ENCODE results near the gene PSME3. TPM values are rescaled to one million over a fixed set of nuclear protein-coding genes. Genes with fewer than 3 reads are reported as not detected.

PSME3 gene
- total and polyA plus RNA-seq, 12 donors = 18.5 to 149 (median 79.9) TPM

- no peak overlapping the region for H3K27ac ChIP-seq
- TF ChIP-seq POLR2A (IDR thresholded peaks at IDR 0.05) (no peak), CTCF (IDR thresholded peaks at IDR 0.05) (no peak)
- H3K4me1 ChIP-seq (replicated peaks in 1 of 2) = peaks cover 7 to 13% of the 10 kb centered on the region in 2 donors
- H3K36me3 ChIP-seq (replicated peaks in 1 of 2) = peaks cover 0 to 92% of the 10 kb centered on the region in 2 donors
- WGBS, 4 donors = 80 to 96% (median 86%) methylated on average over 2 to 5 of the region's 5 CpGs
- no peak for DNase-seq
- intact Hi-C loops (cut with DNase I) = no loop called here
- no peaks in the 10 kb centered on the region for H3K9me3 ChIP-seq (replicated peaks in 1 of 3)
- H3K4me3 ChIP-seq = no peak overlapping the region
- H3K27me3 ChIP-seq = no peaks in the 10 kb centered on the region
Measured at GRCh38 chr17:42818379-42818778, 14.8 kb upstream of the PSME3 start.

- Histone ChIP-seq H3K36me3 (replicated peaks in 1 of 2) (peaks cover 0 to 76% of the 10 kb centered on the region in 2 donors), H3K27ac (no peak overlapping the region), H3K27me3 (no peaks in the 10 kb centered on the region), H3K9me3 (replicated peaks in 1 of 3) (no peaks in the 10 kb centered on the region), H3K4me3 (no peak overlapping the region), H3K4me1 (replicated peaks in 1 of 2) (peaks cover 10 to 21% of the 10 kb centered on the region in 2 donors)
- intact Hi-C loops (cut with DNase I) = loop anchor here (5.0 to 10.0 kb wide), 2 partner anchors 95 to 98 kb away; no protein-coding TSS in a partner anchor
- WGBS, 4 donors = 33 to 41% (median 35%) methylated on average over 2 of the region's 2 CpGs
- DNase-seq = peak in 5 of 7 donors; percentile 27 to 70 (median 61)
- TF ChIP-seq CTCF (IDR thresholded peaks at IDR 0.05) (peak; percentile 16 to 57 (median 38)), POLR2A (IDR thresholded peaks at IDR 0.05) (no peak)
Measured at GRCh38 chr17:42819939-42820535, 13.2 kb upstream of the PSME3 start.

- TF ChIP-seq CTCF (IDR thresholded peaks at IDR 0.05) (no peak), POLR2A (IDR thresholded peaks at IDR 0.05) (no peak)
- no peaks in the 10 kb centered on the region for H3K27me3 ChIP-seq
- H3K4me3 ChIP-seq = no peak overlapping the region
- H3K36me3 ChIP-seq (replicated peaks in 1 of 2) = peaks cover 0 to 64% of the 10 kb centered on the region in 2 donors
- WGBS, 4 donors = 72 to 85% (median 82%) methylated on average over 7 of the region's 7 CpGs
- peaks cover 10 to 21% of the 10 kb centered on the region in 2 donors for H3K4me1 ChIP-seq (replicated peaks in 1 of 2)
- no peak overlapping the region for H3K27ac ChIP-seq
- H3K9me3 ChIP-seq (replicated peaks in 1 of 3) = no peaks in the 10 kb centered on the region
- peak in 1 of 7 donors; percentile 41 for DNase-seq
- intact Hi-C loops (cut with DNase I) = loop anchor here (5.0 to 10.0 kb wide), 2 partner anchors 96 to 99 kb away; no protein-coding TSS in a partner anchor
Measured at GRCh38 chr17:42821176-42821575, 12.0 kb upstream of the PSME3 start.

DNA sequence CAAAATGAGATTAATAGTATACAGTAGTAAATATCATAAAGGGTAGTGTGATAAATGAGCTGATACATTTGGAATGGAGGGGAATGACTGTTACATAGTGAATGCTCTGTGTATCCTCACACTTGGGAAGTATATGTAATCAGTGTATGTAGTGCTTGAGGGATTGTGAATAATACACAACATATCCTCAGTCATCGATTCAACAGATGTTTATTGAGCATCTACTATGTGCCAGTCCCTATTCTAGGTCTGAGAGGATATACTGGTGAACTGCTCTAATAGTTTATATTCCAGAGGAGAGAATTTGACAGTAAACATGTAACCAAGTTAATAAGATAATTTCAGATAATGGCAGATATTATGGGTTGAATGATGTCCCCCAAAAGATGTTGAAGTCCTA lies 5.7 kb upstream of the PSME3 start:
- H3K27me3 ChIP-seq = no peaks in the 10 kb centered on the region
- H3K4me1 ChIP-seq (replicated peaks in 1 of 2) = peaks cover 17 to 22% of the 10 kb centered on the region in 2 donors
- DNase-seq = no peak
- WGBS, 4 donors = 89 to 96% (median 96%) methylated on average over 1 of the region's 1 CpG
- H3K4me3 ChIP-seq = no peak overlapping the region
- H3K9me3 ChIP-seq (replicated peaks in 1 of 3) = no peaks in the 10 kb centered on the region
- no peak overlapping the region for H3K27ac ChIP-seq
- no peak for TF ChIP-seq CTCF (IDR thresholded peaks at IDR 0.05)
- TF ChIP-seq POLR2A (IDR thresholded peaks at IDR 0.05) = no peak
- H3K36me3 ChIP-seq (replicated peaks in 1 of 2) = peaks cover 0 to 1% of the 10 kb centered on the region in 2 donors
- intact Hi-C loops (cut with DNase I) = loop anchor here in 1 of 2 donors (10.0 kb wide), 1 partner anchor 103 kb away; no protein-coding TSS in a partner anchor
